NB4 (cell line): ENCODE results near the gene PDIA3.

ENCODE experiments used
- CTCF ChIP-seq: IDR thresholded peaks from one replicate; pipeline ENCODE4 v1.5.1; 2012; ENCODE audit warnings: low read depth, low read length
- MAX ChIP-seq: IDR thresholded peaks from 2 replicates; pipeline ENCODE4 v1.6.1; 2011; ENCODE audit warnings: low read depth, low read length
- MYC ChIP-seq: IDR thresholded peaks from 2 replicates; pipeline ENCODE4 v1.6.1; 2011; ENCODE audit warnings: low read depth, low read length

- TF ChIP-seq CTCF: no peak
- TF ChIP-seq MAX: no peak
- no peak for TF ChIP-seq MYC
These were observed 49.8 kb downstream of the PDIA3 start for GRCh38 chr15:43795997-43796396.
